GM12878 (cell line): ENCODE data around the gene COL24A1. TPM values are rescaled to one million over a fixed set of nuclear protein-coding genes. Genes with fewer than 3 reads are reported as not detected.

ENCODE experiments used
- ATAC-seq: fragments of 200-7000 bp; cut with Tn5 transposase; 3 replicates; pipeline ENCODE4 v1.9.1; 2020; ENCODE audit warnings: mild to moderate bottlenecking, moderate library complexity
- BruUV-seq: library from RNA; stranded (reverse); fragments of 400-500 nt; replicated peaks from 2 replicates; lab custom pipeline; 2021; lab: Mats Ljungman, UMichigan
- CTCF ChIA-PET: fragments of 300-600 bp; sonication (Branson Sonifier 250); formaldehyde crosslinking; extraction: SDS; loops from one replicate; lab custom pipeline; 2021; ENCODE audit warnings: inconsistent platforms; lab: Yijun Ruan, JAX
- POLR2A ChIA-PET: fragments of 350-600 bp; formaldehyde crosslinking; extraction: SDS; loops from one replicate; lab custom pipeline; 2021; ENCODE audit warnings: inconsistent platforms; lab: Charles Lee
- RAD21 ChIA-PET: fragments of 300-600 bp; sonication (Branson Sonifier 250); formaldehyde crosslinking; loops from one replicate; lab custom pipeline; 2023; ENCODE audit warnings: antibody characterized with exemption; ENCODE audit not compliant: unreplicated experiment; lab: Charles Lee
- SMC1A ChIA-PET: fragments of 300-600 bp; sonication (Branson Sonifier 250); formaldehyde crosslinking; loops from one replicate; lab custom pipeline; 2023; ENCODE audit not compliant: unreplicated experiment, uncharacterized antibody; lab: Charles Lee
- DNase-seq: peaks from one replicate; pipeline ENCODE4 v3.0.0-alpha.2; 2011; ENCODE audit warnings: low read depth, low spot score
- FAIRE-seq: peaks from 3 replicates; lab custom pipeline; 2011; peaks lifted over from hg19 to GRCh38; lab: Jason Lieb, UNC
- H2AFZ ChIP-seq: 2 replicates; pipeline ENCODE4 v1.6.0; 2011; ENCODE audit warnings: low read depth, low read length, control low read depth; ENCODE audit not compliant: control insufficient read depth
- H3K27ac ChIP-seq: 2 replicates; pipeline ENCODE4 v1.5.1; 2011; ENCODE audit warnings: control low read depth; ENCODE audit not compliant: control insufficient read depth, insufficient read depth
- H3K27me3 ChIP-seq, 2 experiments: replicated peaks in 1 of 2; 2 replicates each; pipeline versions ENCODE4 v1.6.0 to v1.6.1; 2011; ENCODE audit warnings: low read length in 1 of 2; ENCODE audit not compliant: control insufficient read depth in 2 of 2, insufficient read depth in 2 of 2
- H3K36me3 ChIP-seq, 2 experiments: 2 replicates each; pipeline ENCODE4 v1.5.1; 2011; ENCODE audit warnings: low read length in 1 of 2; ENCODE audit not compliant: control insufficient read depth in 2 of 2, insufficient read depth in 2 of 2
- H3K4me1 ChIP-seq: 2 replicates; pipeline ENCODE4 v1.6.1; 2011; ENCODE audit warnings: mild to moderate bottlenecking, low read length, moderate library complexity, mixed read lengths; ENCODE audit not compliant: control insufficient read depth, insufficient read depth
- H3K4me2 ChIP-seq: 2 replicates; pipeline ENCODE4 v1.6.0; 2011; ENCODE audit warnings: control low read depth; ENCODE audit not compliant: control insufficient read depth, insufficient read depth
- H3K4me3 ChIP-seq: fragments of 200-600 bp; sonication (generic); 2 replicates; pipeline ENCODE4 v1.5.1; 2016
- H3K79me2 ChIP-seq: 2 replicates; pipeline ENCODE4 v1.6.0; 2011; ENCODE audit warnings: low read length; ENCODE audit not compliant: control insufficient read depth, insufficient read depth
- H3K9ac ChIP-seq: 2 replicates; pipeline ENCODE4 v1.8.0; 2011; ENCODE audit warnings: low read length, control low read depth, mixed read lengths; ENCODE audit not compliant: control insufficient read depth, insufficient read depth
- H3K9me3 ChIP-seq: replicated peaks from 3 replicates; pipeline ENCODE4 v1.5.1; 2011; ENCODE audit warnings: mild to moderate bottlenecking, low read length; ENCODE audit not compliant: control insufficient read depth, insufficient read depth
- H4K20me1 ChIP-seq: 2 replicates; pipeline ENCODE4 v1.6.0; 2011; ENCODE audit not compliant: control insufficient read depth, insufficient read depth
- BMI1 ChIP-seq: fragments of 450-650 bp; IDR thresholded peaks from 2 replicates; pipeline ENCODE4 v1.6.1; 2016; ENCODE audit warnings: mild to moderate bottlenecking, moderate library complexity, borderline replicate concordance
- JUND ChIP-seq: IDR thresholded peaks from 2 replicates; pipeline ENCODE4 v1.6.1; 2012; ENCODE audit warnings: low read depth, mild to moderate bottlenecking, low read length, improper control_type of control experiment, moderate library complexity
- MEF2A ChIP-seq: IDR thresholded peaks from 2 replicates; pipeline ENCODE4 v1.6.1; 2011; ENCODE audit warnings: low read depth, mild to moderate bottlenecking, low read length, moderate library complexity; ENCODE audit not compliant: insufficient read depth
- PRDM15 ChIP-seq: fragments of 450-650 bp; formaldehyde crosslinking; IDR thresholded peaks from 2 replicates; pipeline ENCODE4 v1.4.0; 2020; ENCODE audit warnings: mild to moderate bottlenecking, moderate library complexity
- RFX5 ChIP-seq: IDR thresholded peaks from 2 replicates; pipeline ENCODE4 v1.6.1; 2011; ENCODE audit warnings: low read depth, low read length, improper control_type of control experiment
- TARDBP ChIP-seq: IDR thresholded peaks from 2 replicates; pipeline ENCODE4 v1.6.1; 2016; ENCODE audit warnings: borderline replicate concordance
- ZBTB4 ChIP-seq: fragments of 450-650 bp; formaldehyde crosslinking; IDR thresholded peaks from 2 replicates; pipeline ENCODE4 v1.4.0; 2022; ENCODE audit warnings: mild to moderate bottlenecking, moderate library complexity
- ZBTB40 ChIP-seq: fragments of 450-650 bp; IDR thresholded peaks from 2 replicates; pipeline ENCODE4 v1.6.1; 2016; ENCODE audit warnings: mild to moderate bottlenecking, moderate library complexity, borderline replicate concordance
- WGBS: methylation state at CpG from one replicate; pipeline ENCODE4 v1.1.6; 2016; ENCODE audit warnings: low lambda C conversion rate; ENCODE audit not compliant: insufficient replicate concordance, insufficient coverage; ENCODE audit errors: missing lambda C conversion rate; 5-methylcytosine and 5-hydroxymethylcytosine counted together
- in situ Hi-C: fragments of 300-500 bp; cut with MboI; formaldehyde crosslinking; loops from 9 replicates; pipeline ENCODE4 v1.14.3; 2018; ENCODE audit warnings: mixed read lengths
- intact Hi-C: fragments of 100-400 bp; cut with micrococcal nuclease; formaldehyde crosslinking; loops from one replicate; pipeline ENCODE4 v1.14.2; 2022; ENCODE audit not compliant: unreplicated experiment
- polyA plus RNA-seq, 11 experiments: library from polyadenylated mRNA; depleted of rRNA in 4 of 11; unstranded in 6 of 11; stranded (reverse) in 5 of 11; fragments of >200 nt; fragmentation: Nextera tagmentation in 4 of 11; fragmentation: Illumina TruSeq in 1 of 11; extraction: Ambion mirVana in 4 of 11; extraction: Trizol in 1 of 11; gene quantifications; 1 replicate in 1 of 11; 2 replicates in 10 of 11; pipeline versions ENCODE4 v1.2.1 to v1.2.3, GENCODE V29; 2011 to 2016; ENCODE audit warnings: inconsistent platforms in 2 of 11, missing spikeins in 2 of 11, low read depth in 1 of 11
- total RNA-seq, 4 experiments: library from RNA; depleted of rRNA in 3 of 4; stranded (reverse); fragments of >200 nt in 3 of 4; fragmentation: Illumina TruSeq in 1 of 4; extraction: Trizol in 1 of 4; gene quantifications; 2 replicates each; pipeline versions ENCODE4 v1.2.1 to v1.2.3, GENCODE V29; 2013 to 2021

Gene COL24A1
- total and polyA plus RNA-seq, 10 of the 15 experiments (the other 5 are each of a cell fraction or from before 2014, with no cell fraction given): 0.19 to 4.1 (median 2.0) TPM

- no peak overlapping the region for H3K4me3 ChIP-seq
- H3K9ac ChIP-seq: no peak overlapping the region
- 97% methylated on average over 5 of the region's 5 CpGs for WGBS
- no peaks in the 10 kb centered on the region for H3K27me3 ChIP-seq
- ChIA-PET SMC1A (no interaction called here), RAD21 (no interaction called here), POLR2A (no interaction called here), CTCF (no interaction called here)
- ATAC-seq (no peak), DNase-seq (no peak), FAIRE-seq (no peak)
- no TSS peak for BruUV-seq
- no peak overlapping the region for H3K4me2 ChIP-seq
- H4K20me1 ChIP-seq: no peaks in the 10 kb centered on the region
- TF ChIP-seq PRDM15 (no peak), TARDBP (no peak), JUND (no peak), MEF2A (no peak), ZBTB40 (no peak), BMI1 (no peak), RFX5 (no peak), ZBTB4 (no peak)
- intact Hi-C loops: no loop called here
- no peaks in the 10 kb centered on the region for H3K36me3 ChIP-seq
- in situ Hi-C loops: no loop called here
- H3K4me1 ChIP-seq: no peaks in the 10 kb centered on the region
- H3K79me2 ChIP-seq: no peaks in the 10 kb centered on the region; the same call in 1 of the 2 replicates
- no peak overlapping the region for H3K27ac ChIP-seq
- no peak overlapping the region for H2AFZ ChIP-seq
- H3K9me3 ChIP-seq: peaks cover 3% of the 10 kb centered on the region; the same call in 2 of the 3 replicates
These were observed 180.6 kb downstream of the COL24A1 start for GRCh38 chr1:85975912-85976371.
